GM23338 (cell line): ENCODE results near the gene RICTOR.

Experiments used
- EZH2 ChIP-seq: fragments of 200-600 bp; sonication (generic); IDR thresholded peaks from one replicate; pipeline ENCODE4 v1.8.0; 2017; ENCODE audit warnings: antibody characterized with exemption, mild to moderate bottlenecking, low read depth; ENCODE audit not compliant: unreplicated experiment
- EZH2phosphoT487 ChIP-seq: fragments of 200-600 bp; sonication (generic); IDR thresholded peaks from one replicate; pipeline ENCODE4 v1.8.1; 2018; ENCODE audit warnings: antibody characterized with exemption; ENCODE audit not compliant: unreplicated experiment
- POLR2AphosphoS5 ChIP-seq: IDR thresholded peaks from 2 replicates; pipeline ENCODE4 v1.6.1; 2016; ENCODE audit warnings: antibody characterized with exemption, low read depth
- TF ChIP-seq, protein P1 (sequence below), 2 experiments: fragments of 200-600 bp in 1 of 2; sonication (generic) in 1 of 2; conservative IDR thresholded peaks; 2 replicates each; pipeline versions ENCODE4 v1.5.1 to v1.6.1; 2016 to 2017; ENCODE audit warnings: antibody characterized with exemption in 2 of 2, low read depth in 2 of 2, mild to moderate bottlenecking in 2 of 2, moderate library complexity in 1 of 2
- TF ChIP-seq, protein P2 (sequence below): IDR thresholded peaks from one replicate; pipeline ENCODE4 v1.6.1; 2018; ENCODE audit warnings: antibody characterized with exemption; ENCODE audit not compliant: unreplicated experiment

DNA sequence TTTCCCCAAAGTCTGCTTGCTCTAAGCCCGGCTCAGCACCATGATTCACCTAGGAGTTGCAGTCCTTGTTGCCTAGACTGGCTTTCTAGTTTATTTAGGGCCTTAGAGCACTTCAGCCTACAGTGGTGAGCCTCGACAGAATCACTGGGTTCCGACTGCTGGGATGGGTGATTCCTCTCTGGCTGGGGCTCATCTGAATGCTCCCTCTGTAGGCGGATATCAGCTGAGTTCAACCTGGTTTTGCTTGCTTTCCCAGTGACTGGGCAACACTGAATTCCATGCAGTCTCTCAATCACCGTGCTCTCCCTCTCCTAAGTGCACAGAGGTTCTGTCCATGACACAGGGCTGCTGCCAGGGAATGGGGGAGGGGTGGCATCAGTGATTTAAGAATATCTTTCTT is 174.3 kb downstream of the RICTOR start:
- TF ChIP-seq EZH2phosphoT487 (no peak), POLR2AphosphoS5 (no peak), EZH2 (no peak)
- TF ChIP-seq, protein P1, sequence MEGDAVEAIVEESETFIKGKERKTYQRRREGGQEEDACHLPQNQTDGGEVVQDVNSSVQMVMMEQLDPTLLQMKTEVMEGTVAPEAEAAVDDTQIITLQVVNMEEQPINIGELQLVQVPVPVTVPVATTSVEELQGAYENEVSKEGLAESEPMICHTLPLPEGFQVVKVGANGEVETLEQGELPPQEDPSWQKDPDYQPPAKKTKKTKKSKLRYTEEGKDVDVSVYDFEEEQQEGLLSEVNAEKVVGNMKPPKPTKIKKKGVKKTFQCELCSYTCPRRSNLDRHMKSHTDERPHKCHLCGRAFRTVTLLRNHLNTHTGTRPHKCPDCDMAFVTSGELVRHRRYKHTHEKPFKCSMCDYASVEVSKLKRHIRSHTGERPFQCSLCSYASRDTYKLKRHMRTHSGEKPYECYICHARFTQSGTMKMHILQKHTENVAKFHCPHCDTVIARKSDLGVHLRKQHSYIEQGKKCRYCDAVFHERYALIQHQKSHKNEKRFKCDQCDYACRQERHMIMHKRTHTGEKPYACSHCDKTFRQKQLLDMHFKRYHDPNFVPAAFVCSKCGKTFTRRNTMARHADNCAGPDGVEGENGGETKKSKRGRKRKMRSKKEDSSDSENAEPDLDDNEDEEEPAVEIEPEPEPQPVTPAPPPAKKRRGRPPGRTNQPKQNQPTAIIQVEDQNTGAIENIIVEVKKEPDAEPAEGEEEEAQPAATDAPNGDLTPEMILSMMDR (conservative IDR thresholded peaks at IDR 0.05; ENCODE audit: low read depth in 2 of 2) = peak; percentile 8 to 19; a peak in 2 of 4 replicates
- TF ChIP-seq, protein P2, sequence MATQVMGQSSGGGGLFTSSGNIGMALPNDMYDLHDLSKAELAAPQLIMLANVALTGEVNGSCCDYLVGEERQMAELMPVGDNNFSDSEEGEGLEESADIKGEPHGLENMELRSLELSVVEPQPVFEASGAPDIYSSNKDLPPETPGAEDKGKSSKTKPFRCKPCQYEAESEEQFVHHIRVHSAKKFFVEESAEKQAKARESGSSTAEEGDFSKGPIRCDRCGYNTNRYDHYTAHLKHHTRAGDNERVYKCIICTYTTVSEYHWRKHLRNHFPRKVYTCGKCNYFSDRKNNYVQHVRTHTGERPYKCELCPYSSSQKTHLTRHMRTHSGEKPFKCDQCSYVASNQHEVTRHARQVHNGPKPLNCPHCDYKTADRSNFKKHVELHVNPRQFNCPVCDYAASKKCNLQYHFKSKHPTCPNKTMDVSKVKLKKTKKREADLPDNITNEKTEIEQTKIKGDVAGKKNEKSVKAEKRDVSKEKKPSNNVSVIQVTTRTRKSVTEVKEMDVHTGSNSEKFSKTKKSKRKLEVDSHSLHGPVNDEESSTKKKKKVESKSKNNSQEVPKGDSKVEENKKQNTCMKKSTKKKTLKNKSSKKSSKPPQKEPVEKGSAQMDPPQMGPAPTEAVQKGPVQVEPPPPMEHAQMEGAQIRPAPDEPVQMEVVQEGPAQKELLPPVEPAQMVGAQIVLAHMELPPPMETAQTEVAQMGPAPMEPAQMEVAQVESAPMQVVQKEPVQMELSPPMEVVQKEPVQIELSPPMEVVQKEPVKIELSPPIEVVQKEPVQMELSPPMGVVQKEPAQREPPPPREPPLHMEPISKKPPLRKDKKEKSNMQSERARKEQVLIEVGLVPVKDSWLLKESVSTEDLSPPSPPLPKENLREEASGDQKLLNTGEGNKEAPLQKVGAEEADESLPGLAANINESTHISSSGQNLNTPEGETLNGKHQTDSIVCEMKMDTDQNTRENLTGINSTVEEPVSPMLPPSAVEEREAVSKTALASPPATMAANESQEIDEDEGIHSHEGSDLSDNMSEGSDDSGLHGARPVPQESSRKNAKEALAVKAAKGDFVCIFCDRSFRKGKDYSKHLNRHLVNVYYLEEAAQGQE = no peak
